HepG2 (cell line): ENCODE results near the gene ACTR1A. TPM values are rescaled to one million over a fixed set of nuclear protein-coding genes. Genes with fewer than 3 reads are reported as not detected.

Experiments used
- HDAC1 ChIP-seq: sonication (generic); formaldehyde crosslinking; IDR thresholded peaks from 2 replicates; pipeline ENCODE4 v1.5.1; 2020; ENCODE audit warnings: mild to moderate bottlenecking, missing genetic modification reagents
- UBTF ChIP-seq: sonication (generic); formaldehyde crosslinking; IDR thresholded peaks from 2 replicates; pipeline ENCODE4 v1.4.0; 2020; ENCODE audit warnings: mild to moderate bottlenecking, missing genetic modification reagents
- ZNF30 ChIP-seq: sonication (generic); formaldehyde crosslinking; IDR thresholded peaks from 2 replicates; pipeline ENCODE4 v1.5.0; 2020; ENCODE audit warnings: mild to moderate bottlenecking, missing genetic modification reagents
- ZNF644 ChIP-seq: IDR thresholded peaks from 2 replicates; pipeline ENCODE4 v1.6.1; 2016; ENCODE audit warnings: low read depth
- ZNF788 ChIP-seq: sonication (generic); formaldehyde crosslinking; IDR thresholded peaks from 2 replicates; pipeline ENCODE4 v1.5.0; 2020; ENCODE audit warnings: mild to moderate bottlenecking, missing genetic modification reagents, borderline replicate concordance
- ZNF800 ChIP-seq: sonication (generic); formaldehyde crosslinking; IDR thresholded peaks from 2 replicates; pipeline ENCODE4 v1.4.0; 2020; ENCODE audit warnings: missing genetic modification reagents
- polyA plus RNA-seq, 8 experiments: library from polyadenylated mRNA; depleted of rRNA in 3 of 8; stranded (reverse) in 7 of 8; unstranded in 1 of 8; fragments of >200 nt; fragmentation: Illumina TruSeq in 4 of 8; extraction: Trizol in 4 of 8; gene quantifications; 2 replicates each; pipeline versions ENCODE4 v1.2.1 to v1.2.3, GENCODE V29; 2011 to 2016; ENCODE audit warnings: low read depth in 4 of 8, missing spikeins in 1 of 8, mixed read lengths in 1 of 8; ENCODE audit not compliant: insufficient read depth in 1 of 8
- total RNA-seq, 5 experiments: library from RNA; depleted of rRNA; stranded (reverse); fragments of >200 nt; fragmentation: Illumina TruSeq; extraction: Trizol; gene quantifications; 2 replicates each; pipeline ENCODE4 v1.2.3, GENCODE V29; 2016; ENCODE audit warnings: low read depth in 1 of 5

ACTR1A gene
- total and polyA plus RNA-seq, 2 of the 13 experiments (the other 11 are each of a cell fraction or from before 2014, with no cell fraction given): 59.6 to 62.8 TPM

- TF ChIP-seq ZNF800 (CRISPR knock-in tag): no peak
- no peak for TF ChIP-seq ZNF788
- TF ChIP-seq ZNF30 (CRISPR knock-in tag): no peak
- TF ChIP-seq ZNF644 (CRISPR knock-in tag): no peak
- peak; percentile 27; the same call in 1 of the 2 replicates for TF ChIP-seq UBTF (CRISPR knock-in tag)
- peak; percentile 37; the same call in 1 of the 2 replicates for TF ChIP-seq HDAC1
Measured at GRCh38 chr10:102462512-102463054, 39.9 kb downstream of the ACTR1A start (continued).
